ENCODE data around the gene SEMA5B. TPM values are rescaled to one million over a fixed set of nuclear protein-coding genes. Genes with fewer than 3 reads are reported as not detected.

SEMA5B gene
- total and polyA plus RNA-seq, 2 of the 4 experiments (the other 2 are of a cell fraction), result not detected

DNA sequence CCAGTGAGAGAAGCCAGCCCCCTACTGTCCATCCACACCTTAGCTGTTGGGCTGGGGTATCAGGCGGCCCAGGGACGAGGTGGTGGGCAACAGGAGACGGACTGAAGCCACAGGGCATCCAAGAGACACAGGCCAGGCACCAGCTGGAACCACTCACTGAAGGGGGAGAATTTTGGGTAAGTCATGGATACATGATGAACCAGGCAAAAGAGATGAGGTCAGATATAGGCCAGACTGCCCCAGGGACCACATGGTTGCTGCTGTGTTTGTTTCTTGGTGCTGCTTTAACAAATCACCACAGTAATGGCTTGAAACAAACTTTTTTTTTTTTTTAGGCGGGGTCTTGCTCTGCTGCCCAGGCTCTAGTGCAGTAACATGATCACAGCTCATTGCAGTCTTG, 66.4 kb downstream of the SEMA5B start:
- H4K8ac ChIP-seq (ENCODE audit: low read depth in 2 of 2, low read length in 2 of 2), result no peak overlapping the region
- no peak overlapping the region for H4K91ac ChIP-seq (ENCODE audit: insufficient read depth, low read depth, low read length)
- H2AK5ac ChIP-seq (ENCODE audit: low read depth, low read length), result no peak overlapping the region
- TF ChIP-seq RCOR1 (IDR thresholded peaks at IDR 0.05; ENCODE audit: insufficient replicate concordance, low read length) (no peak), MAFK (IDR thresholded peaks at IDR 0.05; ENCODE audit: low read depth, low read length) (no peak), SMC3 (IDR thresholded peaks at IDR 0.05; ENCODE audit: low read depth, low read length) (no peak), FOS (IDR thresholded peaks at IDR 0.05; ENCODE audit: low read depth, low read length) (no peak), RAD21 (IDR thresholded peaks at IDR 0.05; ENCODE audit: low read length) (no peak), CHD1 (IDR thresholded peaks at IDR 0.05; ENCODE audit: low read depth, low read length) (no peak), RFX5 (IDR thresholded peaks at IDR 0.05; ENCODE audit: low read depth, low read length) (no peak)
- TF ChIP-seq, protein P1, sequence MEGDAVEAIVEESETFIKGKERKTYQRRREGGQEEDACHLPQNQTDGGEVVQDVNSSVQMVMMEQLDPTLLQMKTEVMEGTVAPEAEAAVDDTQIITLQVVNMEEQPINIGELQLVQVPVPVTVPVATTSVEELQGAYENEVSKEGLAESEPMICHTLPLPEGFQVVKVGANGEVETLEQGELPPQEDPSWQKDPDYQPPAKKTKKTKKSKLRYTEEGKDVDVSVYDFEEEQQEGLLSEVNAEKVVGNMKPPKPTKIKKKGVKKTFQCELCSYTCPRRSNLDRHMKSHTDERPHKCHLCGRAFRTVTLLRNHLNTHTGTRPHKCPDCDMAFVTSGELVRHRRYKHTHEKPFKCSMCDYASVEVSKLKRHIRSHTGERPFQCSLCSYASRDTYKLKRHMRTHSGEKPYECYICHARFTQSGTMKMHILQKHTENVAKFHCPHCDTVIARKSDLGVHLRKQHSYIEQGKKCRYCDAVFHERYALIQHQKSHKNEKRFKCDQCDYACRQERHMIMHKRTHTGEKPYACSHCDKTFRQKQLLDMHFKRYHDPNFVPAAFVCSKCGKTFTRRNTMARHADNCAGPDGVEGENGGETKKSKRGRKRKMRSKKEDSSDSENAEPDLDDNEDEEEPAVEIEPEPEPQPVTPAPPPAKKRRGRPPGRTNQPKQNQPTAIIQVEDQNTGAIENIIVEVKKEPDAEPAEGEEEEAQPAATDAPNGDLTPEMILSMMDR (conservative IDR thresholded peaks at IDR 0.05; ENCODE audit: low read depth, low read length), result no peak
- H3K4ac ChIP-seq (ENCODE audit: low read depth, low read length), result no peak overlapping the region
- no peak overlapping the region for H3K56ac ChIP-seq (ENCODE audit: extremely low read depth, insufficient read depth, low read length)
- WGBS, 2 experiments (ENCODE audit: extremely low coverage in 2 of 2, insufficient read length in 1 of 2), result 33% methylated on average over 1 of the region's 4 CpGs; no CpG with 5 or more reads in 1 of the 2 experiments
- ChIA-PET CTCF (no interaction called here), POLR2A (ENCODE audit: unreplicated experiment) (no interaction called here)
- no peak overlapping the region for H3K14ac ChIP-seq (replicated peaks; ENCODE audit: low read depth, low read length)
- no peak overlapping the region for H3K9ac ChIP-seq (ENCODE audit: low read depth, low read length)
- DNase-seq (peak; percentile 11), ATAC-seq (ENCODE audit: low read depth) (no peak)
- H3K4me2 ChIP-seq (ENCODE audit: low read depth, low read length), result no peak overlapping the region
- H2AK9ac ChIP-seq (replicated peaks; ENCODE audit: low read depth, low read length, poor library complexity), result no peak overlapping the region
- no peak overlapping the region for H3K4me3 ChIP-seq (ENCODE audit: insufficient read depth, low read depth, low read length)
- no peak overlapping the region for H3K18ac ChIP-seq (ENCODE audit: low read depth, low read length)
- H2BK20ac ChIP-seq (ENCODE audit: low read depth, low read length), result no peak overlapping the region
- in situ Hi-C loops (cut with MboI; ENCODE audit: low sequenced_read_pairs), result no loop called here
- H4K20me1 ChIP-seq (ENCODE audit: insufficient read depth, low read length), result no peaks in the 10 kb centered on the region
- no peak overlapping the region for H2BK120ac ChIP-seq (ENCODE audit: low read depth, low read length)
- H3K4me1 ChIP-seq (ENCODE audit: control insufficient read depth, insufficient read depth, low read length), result no peaks in the 10 kb centered on the region
- no TSS peak for BruUV-seq (replicated peaks)
- H2BK15ac ChIP-seq (ENCODE audit: low read depth, low read length), result no peak overlapping the region
- H2BK5ac ChIP-seq (ENCODE audit: low read depth, low read length, poor library complexity, severe bottlenecking), result no peak overlapping the region
- no peak overlapping the region for H2AFZ ChIP-seq (replicated peaks; ENCODE audit: low read length, poor library complexity)
- H3K79me1 ChIP-seq (ENCODE audit: low read depth in 1 of 2, low read length in 2 of 2), result no peaks in the 10 kb centered on the region
- no peak overlapping the region for H3K27ac ChIP-seq (ENCODE audit: insufficient read depth, low read length)
- no peak overlapping the region for H3K23ac ChIP-seq (ENCODE audit: low read depth, low read length)
- intact Hi-C loops (cut with micrococcal nuclease), result no loop called here
- H3K27me3 ChIP-seq (ENCODE audit: control insufficient read depth, insufficient read depth, low read length), result peaks cover 92% of the 10 kb centered on the region
- dilution Hi-C loops (cut with HindIII; ENCODE audit: low sequenced_read_pairs, unreplicated experiment), result no loop called here
- H4K5ac ChIP-seq (ENCODE audit: low read depth, low read length), result no peak overlapping the region
- no peaks in the 10 kb centered on the region for H3K36me3 ChIP-seq (ENCODE audit: control insufficient read depth, insufficient read depth, low read length)
- H3K9me3 ChIP-seq (ENCODE audit: control insufficient read depth, insufficient read depth, low read length), result no peaks in the 10 kb centered on the region
- no peaks in the 10 kb centered on the region for H3K9me1 ChIP-seq (ENCODE audit: insufficient read depth, low read length)

Measured in IMR-90 (cell line).